Left renal cortex interstitium (tissue), 4 donors: ENCODE data around the gene AQP2. TPM values are rescaled to one million over a fixed set of nuclear protein-coding genes. Genes with fewer than 3 reads are reported as not detected.

Source experiments
- DNase-seq, 4 donors: peaks; one replicate each; pipeline ENCODE4 v3.0.0-alpha.2; 2013; ENCODE audit warnings: low read depth in 4 of 4, low spot score in 2 of 4, missing footprints in 1 of 4
- polyA plus RNA-seq, 4 donors: library from polyadenylated mRNA; unstranded; fragments of 120-200 nt; gene quantifications; one replicate each; pipeline ENCODE4 v1.2.1, GENCODE V29; 2013; ENCODE audit not compliant: insufficient read length in 4 of 4

Gene AQP2
- polyA plus RNA-seq: 100 to 1,000 TPM; 112 to 216 (median 113) TPM

GRCh38 chr12:49950273-49951251 is at the start of gene AQP2:
TSS of gene AQP2 (plus strand) at chr12:49950737. CDS start at chr12:49950831, 94 bp downstream.
- no peak for DNase-seq

GRCh38 chr12:49901026-49901425 is 49.5 kb upstream of the AQP2 start:
- no peak for DNase-seq

GRCh38 chr12:49901986-49902385 is 48.6 kb upstream of the AQP2 start:
- DNase-seq: no peak

GRCh38 chr12:49902399-49903350 is 47.9 kb upstream of the AQP2 start:
- no peak for DNase-seq

- DNase-seq: no peak
Measured at GRCh38 chr12:49903351-49903699, 47.2 kb upstream of the AQP2 start.

- DNase-seq: no peak
Measured at GRCh38 chr12:49903700-49904423, 46.7 kb upstream of the AQP2 start, which contains the start of gene FAIM2. TSS of gene FAIM2 (minus strand) at chr12:49903900. CDS start at chr12:49903792, 108 bp downstream.

- DNase-seq: no peak
Measured at GRCh38 chr12:49904601-49905000, 45.9 kb upstream of the AQP2 start.

- no peak for DNase-seq
Measured at GRCh38 chr12:49905718-49906314, 44.7 kb upstream of the AQP2 start.

GRCh38 chr12:49907352-49907751 is 43.2 kb upstream of the AQP2 start:
- no peak for DNase-seq

- DNase-seq: no peak
Measured at GRCh38 chr12:49909356-49909755, 41.2 kb upstream of the AQP2 start.

- DNase-seq: no peak
Measured at GRCh38 chr12:49909826-49910225, 40.7 kb upstream of the AQP2 start.

- DNase-seq: no peak
Measured at GRCh38 chr12:49910331-49911212, 40.0 kb upstream of the AQP2 start.

GRCh38 chr12:49911213-49911605 is 39.3 kb upstream of the AQP2 start:
- no peak for DNase-seq

- no peak for DNase-seq
Measured at GRCh38 chr12:49912345-49913255, 37.9 kb upstream of the AQP2 start.

GRCh38 chr12:49916129-49916919 is 34.2 kb upstream of the AQP2 start:
- no peak for DNase-seq

GRCh38 chr12:49917166-49917787 is 33.3 kb upstream of the AQP2 start:
- DNase-seq: no peak

GRCh38 chr12:49917788-49918173 is 32.8 kb upstream of the AQP2 start:
- no peak for DNase-seq
